Measurements from ENCODE around the gene RAB15.

DNA sequence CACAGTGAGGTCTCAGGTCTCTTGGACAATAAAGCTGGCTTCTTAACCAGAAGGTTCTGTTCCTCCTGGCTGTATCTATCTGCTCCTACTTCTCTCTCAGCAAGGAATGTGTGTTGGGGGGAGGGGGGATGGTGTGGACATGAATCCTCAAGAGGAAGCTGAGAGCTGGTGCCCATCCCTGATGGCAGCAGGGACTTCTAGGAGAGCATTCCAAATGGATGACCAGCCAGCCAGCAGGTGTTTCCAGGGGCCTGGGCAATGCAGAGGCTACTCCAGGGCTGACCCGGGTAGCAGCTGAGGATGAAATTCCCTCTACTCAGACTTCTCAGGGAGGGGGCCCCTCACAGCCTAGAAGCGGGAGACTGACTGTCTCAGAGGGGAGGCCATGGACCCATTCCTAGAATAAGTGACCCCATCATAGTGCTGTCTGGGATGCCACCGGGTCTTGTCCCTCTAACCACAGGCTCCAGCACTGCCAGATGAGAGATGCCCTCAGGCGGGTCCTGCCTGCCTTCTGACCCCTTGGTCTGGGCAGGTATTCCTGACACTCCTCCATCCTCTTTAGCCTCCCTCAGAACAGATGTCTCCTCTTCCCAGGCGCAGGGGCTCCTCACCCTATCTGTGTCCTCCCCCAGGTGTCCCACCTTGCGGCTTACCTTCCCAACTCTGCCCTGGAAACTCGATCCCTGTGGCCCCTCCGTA lies 1.2 kb downstream of the RAB15 start:
- TF ChIP-seq, protein P1, sequence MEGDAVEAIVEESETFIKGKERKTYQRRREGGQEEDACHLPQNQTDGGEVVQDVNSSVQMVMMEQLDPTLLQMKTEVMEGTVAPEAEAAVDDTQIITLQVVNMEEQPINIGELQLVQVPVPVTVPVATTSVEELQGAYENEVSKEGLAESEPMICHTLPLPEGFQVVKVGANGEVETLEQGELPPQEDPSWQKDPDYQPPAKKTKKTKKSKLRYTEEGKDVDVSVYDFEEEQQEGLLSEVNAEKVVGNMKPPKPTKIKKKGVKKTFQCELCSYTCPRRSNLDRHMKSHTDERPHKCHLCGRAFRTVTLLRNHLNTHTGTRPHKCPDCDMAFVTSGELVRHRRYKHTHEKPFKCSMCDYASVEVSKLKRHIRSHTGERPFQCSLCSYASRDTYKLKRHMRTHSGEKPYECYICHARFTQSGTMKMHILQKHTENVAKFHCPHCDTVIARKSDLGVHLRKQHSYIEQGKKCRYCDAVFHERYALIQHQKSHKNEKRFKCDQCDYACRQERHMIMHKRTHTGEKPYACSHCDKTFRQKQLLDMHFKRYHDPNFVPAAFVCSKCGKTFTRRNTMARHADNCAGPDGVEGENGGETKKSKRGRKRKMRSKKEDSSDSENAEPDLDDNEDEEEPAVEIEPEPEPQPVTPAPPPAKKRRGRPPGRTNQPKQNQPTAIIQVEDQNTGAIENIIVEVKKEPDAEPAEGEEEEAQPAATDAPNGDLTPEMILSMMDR (tag by site-specific recombination; IDR thresholded peaks at IDR 0.05): no peak
- no peak for TF ChIP-seq ZNF174 (tag by site-specific recombination; IDR thresholded peaks at IDR 0.05)
- no peak for TF ChIP-seq ZNF660 (tag by site-specific recombination; IDR thresholded peaks at IDR 0.05)
- TF ChIP-seq ZFHX2 (tag by site-specific recombination; conservative IDR thresholded peaks at IDR 0.05): no peak
- no peak for TF ChIP-seq SP2 (tag by site-specific recombination; IDR thresholded peaks at IDR 0.05)
- TF ChIP-seq ZBTB21 (tag by site-specific recombination; IDR thresholded peaks at IDR 0.05): no peak
- TF ChIP-seq KLF9 (tag by site-specific recombination; IDR thresholded peaks at IDR 0.05; ENCODE audit: low read depth): no peak
- no peak for TF ChIP-seq ZNF776 (tag by site-specific recombination; IDR thresholded peaks at IDR 0.05; ENCODE audit: borderline replicate concordance)
- TF ChIP-seq, protein P2, sequence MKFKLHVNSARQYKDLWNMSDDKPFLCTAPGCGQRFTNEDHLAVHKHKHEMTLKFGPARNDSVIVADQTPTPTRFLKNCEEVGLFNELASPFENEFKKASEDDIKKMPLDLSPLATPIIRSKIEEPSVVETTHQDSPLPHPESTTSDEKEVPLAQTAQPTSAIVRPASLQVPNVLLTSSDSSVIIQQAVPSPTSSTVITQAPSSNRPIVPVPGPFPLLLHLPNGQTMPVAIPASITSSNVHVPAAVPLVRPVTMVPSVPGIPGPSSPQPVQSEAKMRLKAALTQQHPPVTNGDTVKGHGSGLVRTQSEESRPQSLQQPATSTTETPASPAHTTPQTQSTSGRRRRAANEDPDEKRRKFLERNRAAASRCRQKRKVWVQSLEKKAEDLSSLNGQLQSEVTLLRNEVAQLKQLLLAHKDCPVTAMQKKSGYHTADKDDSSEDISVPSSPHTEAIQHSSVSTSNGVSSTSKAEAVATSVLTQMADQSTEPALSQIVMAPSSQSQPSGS (tag by site-specific recombination; IDR thresholded peaks at IDR 0.05; ENCODE audit: low read depth): no peak
- no peak for TF ChIP-seq ZNF670 (tag by site-specific recombination; IDR thresholded peaks at IDR 0.05; ENCODE audit: low read depth)
- TF ChIP-seq PATZ1 (tag by site-specific recombination; IDR thresholded peaks at IDR 0.05): no peak
- TF ChIP-seq ZNF362 (tag by site-specific recombination; IDR thresholded peaks at IDR 0.05): no peak
- no peak for TF ChIP-seq ZNF768 (tag by site-specific recombination; IDR thresholded peaks at IDR 0.05)
- no peak for TF ChIP-seq REST (tag by site-specific recombination; IDR thresholded peaks at IDR 0.05)
